Loucy (cell line): ENCODE data around the gene S100A7A.

Experiments
- H2AFZ ChIP-seq: fragments of 200-600 bp; sonication (generic); 2 replicates; pipeline ENCODE4 v1.6.0; 2016; ENCODE audit warnings: antibody characterized with exemption, mild to moderate bottlenecking, low read length, moderate library complexity
- H3F3A ChIP-seq: fragments of 200-600 bp; 2 replicates; pipeline ENCODE4 v1.6.0; 2016; ENCODE audit warnings: antibody characterized with exemption, low read depth, mild to moderate bottlenecking
- H3K27me3 ChIP-seq: fragments of 200-600 bp; sonication (generic); 2 replicates; pipeline ENCODE4 v1.6.1; 2014; ENCODE audit warnings: low read length, mild to moderate bottlenecking; ENCODE audit not compliant: insufficient read depth, poor library complexity, severe bottlenecking
- H3K36me3 ChIP-seq: fragments of 200-600 bp; sonication (generic); 2 replicates; pipeline ENCODE4 v1.6.1; 2016; ENCODE audit warnings: low read length; ENCODE audit not compliant: insufficient read depth
- H3K4me1 ChIP-seq: fragments of 200-600 bp; sonication (generic); 2 replicates; pipeline ENCODE4 v1.5.1; 2014; ENCODE audit warnings: low read length, mild to moderate bottlenecking; ENCODE audit not compliant: insufficient read depth, poor library complexity, severe bottlenecking
- H3K4me2 ChIP-seq: fragments of 200-600 bp; sonication (generic); 2 replicates; pipeline ENCODE4 v1.6.0; 2014; ENCODE audit warnings: antibody characterized with exemption, low read length, low read depth, mild to moderate bottlenecking; ENCODE audit not compliant: poor library complexity, severe bottlenecking
- H3K4me3 ChIP-seq: fragments of 200-600 bp; sonication (generic); 2 replicates; pipeline ENCODE4 v1.5.1; 2014; ENCODE audit warnings: low read length, mild to moderate bottlenecking, mixed read lengths; ENCODE audit not compliant: poor library complexity, severe bottlenecking
- H3K79me2 ChIP-seq: fragments of 200-600 bp; sonication (generic); 2 replicates; pipeline ENCODE4 v1.6.1; 2014; ENCODE audit warnings: low read length; ENCODE audit not compliant: insufficient read depth
- H3K9ac ChIP-seq: fragments of 200-600 bp; sonication (generic); 2 replicates; pipeline ENCODE4 v1.6.0; 2014; ENCODE audit warnings: mild to moderate bottlenecking, low read depth, low read length, moderate library complexity; ENCODE audit not compliant: poor library complexity, severe bottlenecking
- H3K9me2 ChIP-seq: fragments of 200-600 bp; sonication (generic); replicated peaks from 2 replicates; pipeline ENCODE4 v1.6.1; 2016; ENCODE audit warnings: low read depth, low read length, mixed read lengths
- H3K9me3 ChIP-seq: fragments of 200-600 bp; sonication (generic); 2 replicates; pipeline ENCODE4 v1.6.1; 2014; ENCODE audit warnings: mild to moderate bottlenecking, antibody characterized with exemption, low read length, low read depth; ENCODE audit not compliant: insufficient read depth
- H4K20me1 ChIP-seq: fragments of 200-600 bp; sonication (generic); 2 replicates; pipeline ENCODE4 v1.6.0; 2014; ENCODE audit warnings: antibody characterized with exemption, low read length, mild to moderate bottlenecking; ENCODE audit not compliant: insufficient read depth, poor library complexity, severe bottlenecking
- CTCF ChIP-seq: fragments of 200-600 bp; sonication (generic); conservative IDR thresholded peaks from 2 replicates; pipeline ENCODE4 v1.5.1; 2014; ENCODE audit warnings: mild to moderate bottlenecking, antibody characterized with exemption, low read length
- EZH2phosphoT487 ChIP-seq: fragments of 200-600 bp; IDR thresholded peaks from 2 replicates; pipeline ENCODE4 v1.6.1; 2018; ENCODE audit warnings: antibody characterized with exemption, mild to moderate bottlenecking, moderate library complexity, borderline replicate concordance

Gene S100A7A

GRCh38 chr1:153397051-153397923, 19.0 kb upstream of the S100A7A start:
- Histone ChIP-seq H3K9ac (no peak overlapping the region), H3F3A (no peaks in the 10 kb centered on the region), H4K20me1 (no peaks in the 10 kb centered on the region), H3K36me3 (no peaks in the 10 kb centered on the region), H3K9me3 (no peaks in the 10 kb centered on the region), H3K27me3 (no peaks in the 10 kb centered on the region), H3K4me3 (no peak overlapping the region), H3K79me2 (no peaks in the 10 kb centered on the region), H3K4me1 (no peaks in the 10 kb centered on the region), H2AFZ (no peak overlapping the region), H3K9me2 (no peaks in the 10 kb centered on the region), H3K4me2 (no peak overlapping the region)
- TF ChIP-seq EZH2phosphoT487 (no peak), CTCF (no peak)

DNA sequence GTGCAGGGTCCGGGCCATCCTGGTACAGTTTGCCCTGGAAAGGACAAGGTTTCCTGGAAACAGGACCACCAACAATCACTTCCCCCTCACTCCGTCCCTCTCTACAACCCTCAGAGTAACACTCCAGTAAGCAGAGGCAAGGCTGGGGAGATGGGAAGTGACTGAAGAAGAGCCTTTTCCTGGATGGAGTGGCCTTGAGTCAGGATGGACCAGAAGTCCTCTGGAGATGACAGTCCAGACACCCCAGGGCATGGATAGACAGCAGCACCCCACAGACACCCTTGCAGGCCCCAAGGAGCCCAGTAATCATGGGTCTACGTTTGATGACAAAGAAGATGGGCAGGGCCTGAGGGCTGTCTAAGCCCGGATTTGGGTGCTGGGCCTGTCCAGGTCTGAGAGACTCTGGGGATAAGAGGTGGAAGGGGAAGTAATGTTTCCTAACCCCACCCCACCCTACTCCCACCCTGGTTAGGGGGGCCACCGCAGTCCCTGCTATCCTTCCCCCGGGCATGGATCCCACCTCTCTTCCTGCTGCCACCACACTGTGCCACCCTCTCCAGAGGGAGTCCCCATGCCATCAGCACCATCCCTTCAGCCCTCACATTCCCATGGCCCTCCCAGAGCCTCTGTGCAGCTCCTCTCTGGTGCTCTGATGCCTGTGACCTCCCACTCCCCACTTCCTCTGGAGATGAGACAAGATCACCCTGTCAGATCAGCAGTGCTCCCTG, 18.2 kb upstream of the S100A7A start:
- no peaks in the 10 kb centered on the region for H3K9me3 ChIP-seq
- no peak overlapping the region for H3K4me2 ChIP-seq
- no peaks in the 10 kb centered on the region for H3K36me3 ChIP-seq
- TF ChIP-seq EZH2phosphoT487 (no peak), CTCF (no peak)
- H3K4me1 ChIP-seq = no peaks in the 10 kb centered on the region
- no peaks in the 10 kb centered on the region for H3F3A ChIP-seq
- H3K9ac ChIP-seq = no peak overlapping the region
- H3K79me2 ChIP-seq = no peaks in the 10 kb centered on the region
- H3K27me3 ChIP-seq = no peaks in the 10 kb centered on the region
- H4K20me1 ChIP-seq = no peaks in the 10 kb centered on the region
- no peak overlapping the region for H2AFZ ChIP-seq
- no peak overlapping the region for H3K4me3 ChIP-seq
- no peaks in the 10 kb centered on the region for H3K9me2 ChIP-seq

DNA sequence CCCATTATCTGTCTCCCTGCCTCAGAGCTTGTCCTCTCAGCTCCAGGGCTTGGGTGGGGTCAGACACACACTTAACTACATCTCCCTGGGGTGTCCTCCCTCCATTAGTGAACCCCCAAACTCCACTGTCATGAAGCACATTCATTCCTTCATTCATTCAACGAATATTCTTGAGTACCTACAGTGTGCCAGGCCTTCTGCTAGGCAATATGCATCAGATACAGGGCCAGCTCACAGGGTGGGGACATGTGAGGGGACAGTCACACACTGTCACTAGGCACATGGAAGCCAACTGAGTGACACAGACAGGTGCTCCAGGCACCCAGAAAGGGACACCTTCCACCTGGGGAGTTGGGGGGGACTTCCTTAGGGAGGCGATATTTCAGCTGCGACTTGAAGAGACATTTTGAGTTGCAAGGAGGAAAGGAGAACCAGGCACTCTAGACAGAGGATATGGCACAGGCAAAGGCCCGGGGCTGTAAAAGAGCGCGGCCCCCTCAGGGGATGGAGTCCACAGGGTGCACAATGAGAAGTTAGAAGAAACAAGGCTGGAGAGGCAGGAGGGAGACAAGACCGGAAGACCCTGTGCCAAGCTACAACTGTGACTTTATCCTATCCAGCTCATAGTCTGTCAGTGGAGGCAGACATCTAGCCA, 16.8 kb upstream of the S100A7A start:
- H3K27me3 ChIP-seq = no peaks in the 10 kb centered on the region

More for the DNA sequence above, 16.8 kb upstream of the S100A7A start:
- Histone ChIP-seq H3K36me3 (no peaks in the 10 kb centered on the region), H3F3A (no peaks in the 10 kb centered on the region), H3K9ac (no peak overlapping the region), H2AFZ (no peak overlapping the region), H4K20me1 (no peaks in the 10 kb centered on the region), H3K4me3 (no peak overlapping the region), H3K79me2 (no peaks in the 10 kb centered on the region), H3K4me1 (no peaks in the 10 kb centered on the region), H3K9me3 (no peaks in the 10 kb centered on the region), H3K4me2 (no peak overlapping the region), H3K9me2 (no peaks in the 10 kb centered on the region)
- TF ChIP-seq CTCF (no peak), EZH2phosphoT487 (no peak)
